HepG2 (cell line): Measurements from ENCODE around the gene SP5.

Experiments used
- IKZF1 ChIP-seq: fragments of 450-650 bp; IDR thresholded peaks from 2 replicates; pipeline ENCODE4 v1.7.1; 2016
- ZNF619 ChIP-seq: sonication (generic); formaldehyde crosslinking; IDR thresholded peaks from 2 replicates; pipeline ENCODE4 v1.4.0; 2020; ENCODE audit warnings: mild to moderate bottlenecking, missing genetic modification reagents

GRCh38 chr2:170669909-170670308, 45.2 kb upstream of the SP5 start:
- no peak for TF ChIP-seq IKZF1
- TF ChIP-seq ZNF619 (CRISPR knock-in tag) = no peak
